Breast epithelium (tissue), 4 donors: ENCODE results near the gene NFAM1. TPM values are rescaled to one million over a fixed set of nuclear protein-coding genes. Genes with fewer than 3 reads are reported as not detected.

Experiments used
- DNase-seq, 2 donors: peaks; one replicate each; pipeline ENCODE4 v3.0.0-alpha.2; 2019; ENCODE audit warnings: low spot score in 2 of 2
- H3K27ac ChIP-seq, 2 donors: fragments of 200-600 bp; sonication (generic) in 1 of 2; one replicate each; pipeline ENCODE4 v1.5.1; 2016 to 2019; ENCODE audit warnings: mild to moderate bottlenecking in 1 of 2
- H3K27me3 ChIP-seq, 2 donors: fragments of 200-600 bp; sonication (generic) in 1 of 2; one replicate each; pipeline versions ENCODE4 v1.5.1 to v1.6.0; 2017 to 2019; ENCODE audit warnings: control low read depth in 1 of 2, mild to moderate bottlenecking in 1 of 2
- H3K36me3 ChIP-seq: fragments of 200-600 bp; one replicate; pipeline ENCODE4 v1.5.1; 2019
- H3K4me1 ChIP-seq, 2 donors: fragments of 200-600 bp; sonication (generic); one replicate each; pipeline ENCODE4 v1.5.1; 2016 to 2019; ENCODE audit warnings: control low read depth in 1 of 2
- H3K4me3 ChIP-seq, 3 donors: fragments of 200-600 bp; sonication (generic); 1 replicate in 2 of 3; 2 replicates in 1 of 3; pipeline ENCODE4 v1.5.1; 2016 to 2019; ENCODE audit warnings: mild to moderate bottlenecking in 3 of 3, moderate library complexity in 2 of 3
- H3K9me3 ChIP-seq, 2 donors: fragments of 200-600 bp; sonication (generic) in 1 of 2; one replicate each; pipeline ENCODE4 v1.5.1; 2016 to 2019; ENCODE audit warnings: control low read depth in 1 of 2
- POLR2A ChIP-seq: fragments of 450-650 bp; IDR thresholded peaks from one replicate; pipeline ENCODE4 v1.6.1; 2016; ENCODE audit warnings: antibody characterized with exemption, mild to moderate bottlenecking, moderate library complexity
- POLR2AphosphoS5 ChIP-seq, 3 donors: sonication (generic); formaldehyde crosslinking; IDR thresholded peaks; one replicate each; pipeline ENCODE4 v1.6.1; 2017; ENCODE audit warnings: antibody characterized with exemption in 3 of 3
- intact Hi-C: fragments of 100-400 bp; cut with DNase I; formaldehyde crosslinking; loops from one replicate; pipeline ENCODE4 v1.15.1; 2023; ENCODE audit warnings: low total_unique reads
- total RNA-seq, 3 donors: library from RNA; depleted of rRNA; stranded (reverse); fragments of >200 nt; gene quantifications; one replicate each; pipeline ENCODE4 v1.1.0, GENCODE V29; 2016
- TF ChIP-seq, protein P1 (sequence below), 3 donors: fragments of 450-650 bp; IDR thresholded peaks; one replicate each; pipeline ENCODE4 v1.5.1; 2016 to 2017; ENCODE audit warnings: antibody characterized with exemption in 3 of 3, mild to moderate bottlenecking in 3 of 3, moderate library complexity in 3 of 3

NFAM1 gene
- total RNA-seq, 3 donors from 2014 or later: 0.66 to 4.3 (median 1.5) TPM

DNA sequence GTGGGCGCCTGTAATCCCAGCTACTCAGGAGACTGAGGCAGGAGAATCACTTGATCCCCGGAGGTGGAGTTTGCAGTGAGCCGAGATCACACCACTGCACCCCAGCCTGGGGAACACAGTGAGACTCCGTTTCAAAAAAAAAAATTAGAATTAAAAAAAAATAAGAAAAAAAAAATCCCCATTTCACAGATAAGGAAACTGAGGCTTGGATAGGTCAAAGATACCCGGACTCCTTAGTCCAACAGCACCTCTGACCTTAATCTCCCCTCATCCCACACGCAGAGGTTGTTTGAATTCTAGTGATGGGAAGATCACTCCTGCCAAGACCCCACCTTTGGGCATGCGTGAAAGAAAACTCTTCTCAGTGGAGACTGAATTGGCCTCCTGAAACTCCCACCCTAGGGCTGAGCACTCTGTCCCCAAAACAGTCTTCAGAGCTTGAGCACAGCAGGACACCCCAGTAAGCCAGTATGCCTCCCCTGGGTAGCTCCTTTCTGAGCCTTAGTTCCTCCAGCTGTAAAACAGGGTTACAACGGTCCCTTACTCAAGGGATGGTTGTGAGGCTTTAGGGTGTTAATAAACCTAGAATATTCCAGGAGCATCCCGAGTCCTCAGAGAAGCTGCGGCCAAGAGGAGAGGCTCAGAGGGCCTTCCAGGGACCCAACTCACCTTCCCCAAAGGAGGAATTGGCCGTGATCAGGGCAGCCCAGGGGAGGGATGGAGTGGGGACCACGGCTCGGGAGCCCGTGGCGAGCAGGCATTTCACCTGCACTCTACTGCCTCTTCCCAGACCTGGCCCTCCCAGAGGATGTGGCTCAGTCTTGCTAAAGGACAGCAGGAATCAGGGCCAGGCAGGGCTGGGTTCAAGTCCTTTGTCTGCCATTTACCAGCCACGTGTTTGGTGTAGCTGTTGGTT is 73.3 kb downstream of the NFAM1 start:
- H3K9me3 ChIP-seq: no peaks in the 10 kb centered on the region
- peaks cover 0 to 7% of the 10 kb centered on the region in 2 donors for H3K4me1 ChIP-seq
- no peaks in the 10 kb centered on the region for H3K27me3 ChIP-seq
- H3K4me3 ChIP-seq: no peak overlapping the region
- intact Hi-C loops: no loop called here
- no peak for DNase-seq
- no peak overlapping the region for H3K27ac ChIP-seq
- no peaks in the 10 kb centered on the region for H3K36me3 ChIP-seq
- TF ChIP-seq POLR2AphosphoS5 (IDR thresholded peaks at IDR 0.05) (no peak), POLR2A (no peak)
- TF ChIP-seq, protein P1, sequence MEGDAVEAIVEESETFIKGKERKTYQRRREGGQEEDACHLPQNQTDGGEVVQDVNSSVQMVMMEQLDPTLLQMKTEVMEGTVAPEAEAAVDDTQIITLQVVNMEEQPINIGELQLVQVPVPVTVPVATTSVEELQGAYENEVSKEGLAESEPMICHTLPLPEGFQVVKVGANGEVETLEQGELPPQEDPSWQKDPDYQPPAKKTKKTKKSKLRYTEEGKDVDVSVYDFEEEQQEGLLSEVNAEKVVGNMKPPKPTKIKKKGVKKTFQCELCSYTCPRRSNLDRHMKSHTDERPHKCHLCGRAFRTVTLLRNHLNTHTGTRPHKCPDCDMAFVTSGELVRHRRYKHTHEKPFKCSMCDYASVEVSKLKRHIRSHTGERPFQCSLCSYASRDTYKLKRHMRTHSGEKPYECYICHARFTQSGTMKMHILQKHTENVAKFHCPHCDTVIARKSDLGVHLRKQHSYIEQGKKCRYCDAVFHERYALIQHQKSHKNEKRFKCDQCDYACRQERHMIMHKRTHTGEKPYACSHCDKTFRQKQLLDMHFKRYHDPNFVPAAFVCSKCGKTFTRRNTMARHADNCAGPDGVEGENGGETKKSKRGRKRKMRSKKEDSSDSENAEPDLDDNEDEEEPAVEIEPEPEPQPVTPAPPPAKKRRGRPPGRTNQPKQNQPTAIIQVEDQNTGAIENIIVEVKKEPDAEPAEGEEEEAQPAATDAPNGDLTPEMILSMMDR (IDR thresholded peaks at IDR 0.05): no peak

DNA sequence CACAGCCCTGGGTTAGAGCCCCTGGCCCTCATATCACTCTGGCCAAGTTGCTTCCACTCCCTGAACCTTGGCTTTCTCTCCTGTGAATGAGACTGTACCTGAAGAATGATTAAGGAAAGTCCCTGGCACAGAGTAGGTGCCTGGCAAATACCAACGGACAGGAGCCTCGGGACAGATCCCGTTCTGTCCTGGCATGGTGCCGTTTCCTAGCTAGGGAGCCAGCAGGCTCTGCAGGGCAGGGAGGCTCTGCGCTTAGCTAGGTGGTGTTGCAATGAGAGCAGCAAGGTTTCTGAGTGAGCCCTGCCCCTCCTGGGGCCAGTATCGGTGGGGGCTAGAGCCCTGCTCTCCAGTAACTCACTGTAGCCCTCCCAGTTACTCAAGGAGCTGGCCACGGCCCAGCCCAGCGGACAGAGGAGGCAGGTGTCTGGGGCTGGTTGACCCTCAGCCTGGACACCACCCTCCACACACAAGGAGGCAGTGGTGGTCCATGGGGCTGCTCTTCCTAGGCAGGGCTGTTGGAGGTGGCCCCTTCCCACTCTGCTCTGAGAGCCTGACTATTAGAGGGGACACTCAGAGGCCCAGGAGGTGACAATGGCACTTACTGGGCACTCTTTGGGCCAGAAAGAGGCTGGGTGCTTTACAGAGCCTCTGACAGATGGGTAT is 74.4 kb downstream of the NFAM1 start:
- intact Hi-C loops: no loop called here
- peak; percentile 86 to 89 for DNase-seq
- Histone ChIP-seq H3K9me3 (no peaks in the 10 kb centered on the region), H3K36me3 (no peaks in the 10 kb centered on the region), H3K4me3 (no peak overlapping the region), H3K4me1 (peaks cover 0 to 7% of the 10 kb centered on the region in 2 donors), H3K27ac (peak overlapping the region; percentile 65 to 88), H3K27me3 (no peaks in the 10 kb centered on the region)
- TF ChIP-seq, protein P1 (IDR thresholded peaks at IDR 0.05): no peak
- TF ChIP-seq POLR2A: no peak
- TF ChIP-seq POLR2AphosphoS5 (IDR thresholded peaks at IDR 0.05): peak in 2 of 3 donors; percentile 24 to 56

DNA sequence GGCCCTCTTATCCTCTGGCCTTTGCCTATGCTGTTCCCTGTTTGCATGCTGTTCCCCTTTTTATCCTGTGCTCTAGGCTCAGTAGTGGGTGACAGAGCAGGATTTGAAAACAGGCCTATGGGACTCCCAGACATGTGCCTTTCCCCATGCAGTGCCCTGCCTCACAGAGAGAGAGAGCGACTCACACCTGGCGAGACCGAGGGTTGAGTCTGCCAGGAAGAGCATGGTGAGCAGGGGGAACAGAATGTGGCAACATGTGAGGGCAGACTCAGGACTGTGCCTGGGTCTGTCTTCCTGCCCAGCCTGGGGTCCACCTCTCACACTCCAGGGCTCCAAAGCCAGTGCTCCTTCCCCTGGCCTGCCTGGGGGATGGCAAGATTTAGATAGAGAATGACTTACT is 75.0 kb downstream of the NFAM1 start:
- H3K27ac ChIP-seq: peak overlapping the region; percentile 65 to 88
- H3K4me3 ChIP-seq: no peak overlapping the region
- intact Hi-C loops: no loop called here
- DNase-seq: no peak
- TF ChIP-seq POLR2AphosphoS5 (IDR thresholded peaks at IDR 0.05) (no peak), POLR2A (no peak)
- TF ChIP-seq, protein P1 (IDR thresholded peaks at IDR 0.05): no peak
- no peaks in the 10 kb centered on the region for H3K36me3 ChIP-seq
- peaks cover 0 to 7% of the 10 kb centered on the region in 2 donors for H3K4me1 ChIP-seq
- no peaks in the 10 kb centered on the region for H3K27me3 ChIP-seq
- H3K9me3 ChIP-seq: no peaks in the 10 kb centered on the region

DNA sequence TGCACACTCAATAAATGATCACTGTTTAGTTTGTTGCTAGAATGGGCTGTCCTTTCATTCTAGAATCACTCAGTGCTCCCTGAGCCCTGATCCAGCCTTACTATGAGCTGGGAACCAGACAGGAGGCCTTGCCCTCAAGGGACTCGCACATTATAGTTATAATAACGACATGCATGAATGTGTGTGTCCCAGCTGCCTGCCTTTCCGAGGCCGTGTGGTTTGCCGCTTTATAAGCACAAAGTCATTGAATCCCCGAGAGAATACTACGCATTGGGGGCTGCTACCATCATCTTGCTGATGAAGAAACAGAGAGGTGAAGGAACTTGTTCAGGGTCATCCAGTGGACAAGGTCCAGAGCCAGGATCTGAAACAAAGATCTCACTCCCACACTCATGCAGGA is 75.7 kb downstream of the NFAM1 start:
- H3K9me3 ChIP-seq: no peaks in the 10 kb centered on the region
- intact Hi-C loops: no loop called here
- peaks cover 0 to 7% of the 10 kb centered on the region in 2 donors for H3K4me1 ChIP-seq
- no peaks in the 10 kb centered on the region for H3K27me3 ChIP-seq
- H3K4me3 ChIP-seq: no peak overlapping the region
- TF ChIP-seq, protein P1 (IDR thresholded peaks at IDR 0.05): no peak
- TF ChIP-seq POLR2A: no peak
- TF ChIP-seq POLR2AphosphoS5 (IDR thresholded peaks at IDR 0.05): no peak
- H3K27ac ChIP-seq: peak overlapping the region; percentile 65 to 88
- no peaks in the 10 kb centered on the region for H3K36me3 ChIP-seq
- no peak for DNase-seq
